Measurements from ENCODE around the gene SH3RF3. TPM values are rescaled to one million over a fixed set of nuclear protein-coding genes. Genes with fewer than 3 reads are reported as not detected.

SH3RF3 gene
- total RNA-seq, 1 experiment from 2014 or later, result 4.9 TPM

- ChIA-PET POLR2A (no interaction called here), CTCF (no interaction called here)
- DNase-seq (ENCODE audit: low read depth, low spot score), result no peak
- in situ Hi-C loops (cut with HindIII; ENCODE audit: low pct_unique_long_range_greater_than_20kb, low sequenced_read_pairs), result no loop called here
- no peaks in the 10 kb centered on the region; the same call in 1 of the 2 replicates for H3K27me3 ChIP-seq (ENCODE audit: control insufficient read depth, insufficient read depth, low read length)
- intact Hi-C loops (cut with micrococcal nuclease; ENCODE audit: unreplicated experiment), result no loop called here
- no peak overlapping the region for H3K27ac ChIP-seq (ENCODE audit: low read length)
- no TSS peak for BruUV-seq (replicated peaks)
- no peaks in the 10 kb centered on the region for H3K9me3 ChIP-seq (ENCODE audit: control insufficient read depth, insufficient read depth, low read depth, low read length)
- H3K4me3 ChIP-seq (ENCODE audit: low read depth in 2 of 2, low read length in 2 of 2), result no peak overlapping the region
- ATAC-seq, result peak; percentile 35
- no peaks in the 10 kb centered on the region for H3K36me3 ChIP-seq (ENCODE audit: control insufficient read depth, insufficient read depth, low read length)
- TF ChIP-seq SIN3A (IDR thresholded peaks at IDR 0.05; ENCODE audit: borderline replicate concordance, insufficient read depth, low read depth, low read length), result no peak
- no peak for TF ChIP-seq CTCF (IDR thresholded peaks at IDR 0.05)
- no peak for TF ChIP-seq TCF7L2 (IDR thresholded peaks at IDR 0.05; ENCODE audit: low read depth, low read length)
- no peak for TF ChIP-seq POLR2AphosphoS5 (IDR thresholded peaks at IDR 0.05; ENCODE audit: low read depth, low read length)
- TF ChIP-seq REST (IDR thresholded peaks at IDR 0.05; ENCODE audit: insufficient read depth in 1 of 2, low read depth in 2 of 2, low read length in 1 of 2), result no peak
- peaks cover 2% of the 10 kb centered on the region for H3K4me1 ChIP-seq (ENCODE audit: control insufficient read depth, insufficient read depth, low read length)
Measured at GRCh38 chr2:109144721-109145120, 15.7 kb downstream of the SH3RF3 start.

- no peak for ATAC-seq
- H3K27ac ChIP-seq (ENCODE audit: low read length), result no peak overlapping the region
- DNase-seq (ENCODE audit: low read depth, low spot score), result no peak
- no TSS peak for BruUV-seq (replicated peaks)
- H3K4me1 ChIP-seq (ENCODE audit: control insufficient read depth, insufficient read depth, low read length), result no peaks in the 10 kb centered on the region
- TF ChIP-seq TCF7L2 (IDR thresholded peaks at IDR 0.05; ENCODE audit: low read depth, low read length) (no peak), REST (IDR thresholded peaks at IDR 0.05; ENCODE audit: insufficient read depth in 1 of 2, low read depth in 2 of 2, low read length in 1 of 2) (no peak), CTCF (IDR thresholded peaks at IDR 0.05) (no peak), POLR2AphosphoS5 (IDR thresholded peaks at IDR 0.05; ENCODE audit: low read depth, low read length) (no peak), SIN3A (IDR thresholded peaks at IDR 0.05; ENCODE audit: borderline replicate concordance, insufficient read depth, low read depth, low read length) (no peak)
- in situ Hi-C loops (cut with HindIII; ENCODE audit: low pct_unique_long_range_greater_than_20kb, low sequenced_read_pairs), result no loop called here
- intact Hi-C loops (cut with micrococcal nuclease; ENCODE audit: unreplicated experiment), result no loop called here
- H3K4me3 ChIP-seq (ENCODE audit: low read depth in 2 of 2, low read length in 2 of 2), result no peak overlapping the region
- ChIA-PET CTCF (no interaction called here), POLR2A (no interaction called here)
- H3K36me3 ChIP-seq (ENCODE audit: control insufficient read depth, insufficient read depth, low read length), result no peaks in the 10 kb centered on the region
- H3K9me3 ChIP-seq (ENCODE audit: control insufficient read depth, insufficient read depth, low read depth, low read length), result no peaks in the 10 kb centered on the region
- H3K27me3 ChIP-seq (ENCODE audit: control insufficient read depth, insufficient read depth, low read length), result no peaks in the 10 kb centered on the region; the same call in 1 of the 2 replicates
Measured at GRCh38 chr2:109145286-109145685, 16.3 kb downstream of the SH3RF3 start.

Measured in Panc1 (cell line).